Activated CD4-positive, alpha-beta T cell treated with anti-CD3 and anti-CD28 coated beads for 4 hours (primary cell): ENCODE measurements around the gene PCDH18.
"Not testable (repeated sequence)": the region's sequence is repeated elsewhere in the genome, so short reads cannot be mapped to it uniquely, and the experiment has no call there.

Experiments used
- DNase-seq, 2 donors: peaks; one replicate each; pipeline ENCODE4 v3.0.0-alpha.2; 2020

The PCDH18 gene

GRCh38 chr4:137531986-137532868, at the start of gene PCDH18:
Gene PCDH18, minus strand, starts transcription at chr4:137532494. Its CDS starts 406 bp downstream, at chr4:137532088.
- no peak for DNase-seq

DNA sequence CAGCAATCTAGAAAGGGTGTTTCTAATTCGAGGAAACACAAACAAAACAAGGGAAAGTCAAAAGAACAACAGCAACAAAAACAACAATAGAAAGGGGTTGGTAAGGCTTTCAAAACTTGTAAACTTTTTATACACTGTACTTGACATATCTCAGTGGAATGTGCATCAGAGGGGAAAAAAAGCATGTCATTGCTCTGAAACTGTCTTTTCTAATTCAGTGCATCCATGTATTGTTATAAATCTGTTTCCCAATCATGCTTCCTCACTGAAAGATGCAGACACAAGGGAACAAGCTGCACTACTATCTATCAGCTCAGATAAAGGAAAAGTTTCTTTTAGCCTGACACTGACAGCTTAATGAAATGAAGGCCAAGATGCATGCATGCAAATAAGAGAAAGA, 44.2 kb upstream of the PCDH18 start:
- no peak for DNase-seq

- DNase-seq, result no peak
Measured at GRCh38 chr4:137572647-137573046, 40.4 kb upstream of the PCDH18 start.

DNA sequence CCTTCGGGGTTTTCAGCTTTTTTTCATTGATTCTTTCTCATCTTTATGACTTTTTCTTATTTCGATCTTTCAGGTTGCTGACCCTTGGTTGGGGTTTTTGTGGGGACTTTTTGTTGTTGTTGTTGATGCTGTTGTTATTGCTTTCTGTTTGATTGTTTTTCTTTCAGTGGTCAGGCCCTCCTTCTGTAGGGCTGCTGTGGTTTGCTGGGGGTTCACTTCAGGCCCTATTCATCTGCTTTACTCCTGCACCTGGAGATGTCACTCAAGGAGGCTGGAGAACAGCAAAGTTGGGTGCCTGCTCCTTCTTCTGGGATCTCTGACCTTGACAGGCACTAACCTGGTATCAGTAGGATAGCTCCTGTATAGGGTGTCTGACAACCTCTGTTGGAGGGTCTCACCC, 39.9 kb upstream of the PCDH18 start:
- no peak for DNase-seq

- DNase-seq, result no peak
Measured at GRCh38 chr4:137559801-137560200, 27.5 kb upstream of the PCDH18 start.

- DNase-seq, result no peak
Measured at GRCh38 chr4:137558951-137559350, 26.7 kb upstream of the PCDH18 start.

GRCh38 chr4:137545461-137545861, 13.2 kb upstream of the PCDH18 start:
- DNase-seq, result no peak

- DNase-seq, result no peak
Measured at GRCh38 chr4:137543648-137544047, 11.4 kb upstream of the PCDH18 start.

GRCh38 chr4:137543198-137543597, 10.9 kb upstream of the PCDH18 start:
- DNase-seq, result no peak

- no peak for DNase-seq
Measured at GRCh38 chr4:137541876-137542646, 9.8 kb upstream of the PCDH18 start.

DNA sequence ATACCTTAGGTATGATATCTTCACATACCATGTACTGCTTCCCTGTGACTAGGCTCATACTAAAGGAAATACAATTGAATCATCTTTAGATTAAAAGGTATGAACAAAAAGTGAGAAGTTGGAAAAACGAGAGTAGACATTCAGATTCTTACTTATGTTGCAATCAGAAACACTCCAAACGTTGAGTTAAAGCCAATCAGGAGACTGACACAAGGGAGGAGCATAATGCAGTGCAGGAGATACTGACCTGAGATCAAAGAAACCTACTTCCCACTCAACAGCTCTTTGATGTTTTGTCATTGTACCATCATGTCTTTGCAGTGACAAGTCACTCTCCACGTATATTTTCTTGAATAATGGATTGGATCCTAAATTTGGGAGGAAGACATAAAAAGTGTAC, 8.9 kb upstream of the PCDH18 start:
- no peak for DNase-seq

- DNase-seq, result no peak
Measured at GRCh38 chr4:137540356-137540755, 8.1 kb upstream of the PCDH18 start.

DNA sequence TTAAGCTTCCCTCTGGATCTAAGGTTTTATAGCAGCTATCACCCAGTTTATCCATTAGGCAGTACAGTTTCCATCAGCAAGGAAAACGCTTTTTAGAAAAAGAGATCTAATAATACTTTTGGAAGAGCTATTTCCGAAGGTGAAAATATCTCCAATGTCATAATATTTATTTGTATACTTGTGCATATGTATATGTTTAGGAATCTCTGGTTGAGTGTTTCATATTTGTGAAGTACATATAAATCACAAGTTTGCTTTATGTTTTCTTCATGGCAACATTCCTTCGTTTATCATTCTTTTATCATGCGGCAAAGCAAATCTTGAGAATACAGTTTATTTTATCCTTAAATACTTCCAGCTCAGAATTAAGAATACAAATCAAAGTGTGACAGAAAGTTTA, 6.2 kb upstream of the PCDH18 start:
- no peak for DNase-seq

GRCh38 chr4:137537807-137538206, 5.5 kb upstream of the PCDH18 start:
- DNase-seq, result not testable (repeated sequence)

DNA sequence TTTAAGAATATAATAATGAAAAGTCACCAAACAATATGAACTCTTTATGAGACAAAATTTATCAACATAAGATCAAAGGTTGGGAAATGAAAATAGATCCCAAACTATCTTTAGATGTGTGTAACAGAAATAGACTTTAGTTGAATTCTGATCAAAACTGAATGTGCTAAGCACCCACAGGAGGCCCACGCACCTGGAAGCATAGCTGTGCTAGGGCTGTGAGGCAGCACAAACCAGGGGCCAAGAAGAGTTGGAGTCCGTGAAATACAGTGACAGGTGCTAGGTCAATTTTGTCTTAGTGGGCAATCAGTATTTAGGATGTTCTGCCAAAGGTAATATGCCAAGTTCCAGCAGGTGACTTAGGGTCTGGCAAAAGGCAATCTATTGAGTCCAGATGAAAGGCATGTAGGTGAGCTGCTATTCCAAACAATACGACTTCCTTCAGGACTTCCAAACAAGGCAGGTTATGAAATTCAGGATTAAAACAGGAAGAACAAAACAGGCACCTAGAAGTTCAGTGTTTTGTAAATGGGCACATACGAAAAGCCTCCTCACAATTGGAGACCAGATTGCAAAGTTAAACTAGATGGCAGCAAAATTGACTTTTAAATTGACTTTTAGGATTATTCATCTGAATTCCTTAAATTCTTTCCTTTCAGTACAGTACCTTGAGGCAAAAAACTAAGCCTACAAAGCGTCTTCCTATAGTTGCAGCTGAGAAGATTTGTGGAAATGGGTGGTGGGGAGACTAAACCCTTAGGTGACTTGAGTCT, 4.7 kb upstream of the PCDH18 start:
- no peak for DNase-seq

GRCh38 chr4:137535718-137536117, 3.4 kb upstream of the PCDH18 start:
- no peak for DNase-seq

GRCh38 chr4:137534516-137534915, 2.2 kb upstream of the PCDH18 start:
- DNase-seq, result no peak

- no peak for DNase-seq
Measured at GRCh38 chr4:137533855-137534254, 1.6 kb upstream of the PCDH18 start.

GRCh38 chr4:137532869-137533236, 559 bp upstream of the PCDH18 start:
- DNase-seq, result no peak

DNA sequence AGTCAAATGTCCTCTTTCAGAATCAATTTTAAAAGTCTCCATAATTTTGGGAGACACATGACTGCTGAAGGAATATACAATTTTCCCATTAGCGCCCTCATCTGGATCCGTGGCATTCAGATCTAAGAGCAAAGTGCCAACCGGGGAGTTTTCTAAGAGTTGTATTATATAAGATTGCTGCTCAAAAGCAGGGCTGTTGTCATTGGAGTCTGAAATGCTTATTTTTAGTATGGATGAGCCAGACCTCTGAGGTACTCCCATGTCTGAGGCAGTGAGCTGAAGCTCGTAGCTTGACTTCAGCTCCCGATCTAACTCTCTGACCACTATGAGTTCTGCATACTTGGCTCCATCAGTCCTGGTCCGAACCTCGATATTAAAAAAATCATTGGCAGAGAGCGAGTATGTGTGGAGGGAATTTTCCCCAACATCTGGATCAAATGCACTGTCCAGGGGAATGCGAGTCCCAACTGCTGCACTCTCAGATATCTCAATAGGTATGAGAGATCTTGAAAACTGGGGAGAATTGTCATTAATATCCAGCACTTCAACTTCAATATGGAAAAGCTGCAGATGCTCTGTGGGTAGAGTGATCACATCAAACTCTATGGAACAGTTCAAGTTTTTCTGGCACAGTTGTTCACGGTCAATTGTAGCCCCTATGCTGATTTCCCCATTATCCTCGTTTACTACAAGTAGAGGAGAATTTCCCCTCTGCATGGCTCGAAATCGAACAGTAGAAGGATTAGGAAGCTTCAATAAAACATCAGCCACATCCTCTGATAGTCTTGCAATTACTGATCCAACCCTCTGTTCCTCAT, 917 bp downstream of the PCDH18 start:
- DNase-seq, result no peak

DNA sequence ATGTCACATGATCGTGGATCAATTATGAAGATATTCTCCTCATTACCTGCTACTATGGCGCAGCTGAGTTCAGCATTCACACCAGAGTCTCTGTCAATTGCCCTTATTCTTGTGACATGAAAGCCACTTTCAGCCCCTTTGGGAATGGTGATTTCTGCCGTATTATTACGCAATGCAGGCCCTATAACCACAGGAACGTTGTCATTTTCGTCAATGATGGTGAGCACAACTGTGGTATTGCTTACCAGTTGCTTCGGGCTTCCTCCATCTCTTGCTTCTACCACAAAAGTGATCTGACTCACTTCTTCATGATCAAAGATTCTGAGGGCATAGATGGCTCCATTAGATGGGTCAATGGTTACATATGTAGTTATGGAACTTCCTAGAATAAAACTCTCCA, 2.1 kb downstream of the PCDH18 start:
- DNase-seq, result no peak

DNA sequence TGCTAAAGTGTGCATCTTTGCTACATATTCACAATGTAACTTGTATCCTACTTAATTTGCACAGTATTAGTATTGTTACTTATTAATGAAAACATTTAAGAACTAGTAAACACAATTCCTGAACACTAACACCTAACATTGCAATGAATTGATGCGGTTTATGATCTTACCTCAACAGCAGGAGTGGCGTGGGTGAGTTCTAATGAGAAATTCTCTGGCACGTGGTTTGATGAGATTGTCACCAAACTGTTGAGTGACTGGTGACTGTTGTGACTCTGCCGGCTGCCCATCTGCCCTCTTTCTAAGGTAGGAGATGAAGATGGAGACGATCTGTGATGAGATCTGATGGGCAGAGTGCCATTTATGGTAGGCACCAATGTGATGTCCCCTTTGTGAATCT, 2.9 kb downstream of the PCDH18 start:
- DNase-seq, result no peak

- DNase-seq, result no peak
Measured at GRCh38 chr4:137528673-137529072, 3.6 kb downstream of the PCDH18 start.
